Tibial artery (tissue), 4 donors: ENCODE results near the gene OR52E4.
A peak's percentile ranks its signal among the peaks of the same experiment; 100 is the strongest.

Experiments used
- DNase-seq, 2 donors: peaks; one replicate each; pipeline ENCODE4 v3.0.0-alpha.2; 2019
- H3K27ac ChIP-seq, 2 donors: fragments of 200-600 bp; sonication (generic) in 1 of 2; 1 replicate in 1 of 2; 2 replicates in 1 of 2; pipeline ENCODE4 v1.5.1; 2018 to 2019; ENCODE audit warnings: mild to moderate bottlenecking in 1 of 2
- H3K27me3 ChIP-seq, 2 donors: fragments of 200-600 bp; sonication (generic) in 1 of 2; one replicate each; pipeline versions ENCODE4 v1.5.1 to v1.6.0; 2016 to 2019
- H3K36me3 ChIP-seq, 3 donors: fragments of 200-600 bp; sonication (generic) in 2 of 3; one replicate each; pipeline ENCODE4 v1.5.1; 2016 to 2019; ENCODE audit warnings: mild to moderate bottlenecking in 2 of 3
- H3K4me1 ChIP-seq, 4 donors: fragments of 200-600 bp; sonication (generic) in 2 of 4; 1 replicate in 3 of 4; 2 replicates in 1 of 4; pipeline ENCODE4 v1.5.1; 2016 to 2019
- H3K4me3 ChIP-seq, 2 donors: fragments of 200-600 bp; sonication (generic) in 1 of 2; 1 replicate in 1 of 2; 2 replicates in 1 of 2; pipeline ENCODE4 v1.5.1; 2018 to 2019; ENCODE audit warnings: mild to moderate bottlenecking in 2 of 2
- H3K9me3 ChIP-seq, 3 donors: fragments of 200-600 bp; sonication (generic) in 1 of 3; one replicate each; pipeline ENCODE4 v1.5.1; 2016 to 2019
- CTCF ChIP-seq, 2 experiments: fragments of 200-600 bp in 1 of 2; fragments of 450-650 bp in 1 of 2; IDR thresholded peaks; one replicate each; pipeline ENCODE4 v1.5.1; 2017 to 2019; ENCODE audit warnings: antibody characterized with exemption in 2 of 2, mild to moderate bottlenecking in 1 of 2, moderate library complexity in 1 of 2
- intact Hi-C: fragments of 100-400 bp; cut with DNase I; formaldehyde crosslinking; loops from one replicate; pipeline ENCODE4 v1.15.0; 2023; ENCODE audit warnings: low total_unique reads

The OR52E4 gene

GRCh38 chr11:5881756-5882155, 1.3 kb downstream of the OR52E4 start:
- H3K9me3 ChIP-seq, result no peaks in the 10 kb centered on the region
- no peak for TF ChIP-seq CTCF (IDR thresholded peaks at IDR 0.05)
- no peaks in the 10 kb centered on the region for H3K4me1 ChIP-seq
- H3K27ac ChIP-seq, result no peak overlapping the region
- no peaks in the 10 kb centered on the region for H3K27me3 ChIP-seq
- H3K36me3 ChIP-seq, result no peaks in the 10 kb centered on the region
- no peak overlapping the region for H3K4me3 ChIP-seq
- intact Hi-C loops, result no loop called here
- no peak for DNase-seq

- Histone ChIP-seq H3K36me3 (no peaks in the 10 kb centered on the region), H3K27ac (no peak overlapping the region), H3K27me3 (no peaks in the 10 kb centered on the region), H3K4me1 (no peaks in the 10 kb centered on the region), H3K9me3 (no peaks in the 10 kb centered on the region), H3K4me3 (no peak overlapping the region)
- intact Hi-C loops, result no loop called here
- no peak for TF ChIP-seq CTCF (IDR thresholded peaks at IDR 0.05)
- no peak for DNase-seq
Measured at GRCh38 chr11:5887172-5887571, 6.7 kb downstream of the OR52E4 start.

- Histone ChIP-seq H3K9me3 (no peaks in the 10 kb centered on the region), H3K36me3 (no peaks in the 10 kb centered on the region), H3K4me3 (no peak overlapping the region), H3K27me3 (no peaks in the 10 kb centered on the region), H3K4me1 (no peaks in the 10 kb centered on the region), H3K27ac (no peak overlapping the region)
- TF ChIP-seq CTCF (IDR thresholded peaks at IDR 0.05), result no peak
- intact Hi-C loops, result no loop called here
- DNase-seq, result no peak
Measured at GRCh38 chr11:5887661-5888060, 7.2 kb downstream of the OR52E4 start.

GRCh38 chr11:5891216-5891800, 10.9 kb downstream of the OR52E4 start:
- Histone ChIP-seq H3K9me3 (no peaks in the 10 kb centered on the region), H3K4me3 (no peak overlapping the region), H3K27me3 (no peaks in the 10 kb centered on the region), H3K36me3 (no peaks in the 10 kb centered on the region), H3K4me1 (no peaks in the 10 kb centered on the region), H3K27ac (no peak overlapping the region)
- TF ChIP-seq CTCF (IDR thresholded peaks at IDR 0.05), result peak in 1 of 2 experiments; percentile 35
- DNase-seq, result no peak
- intact Hi-C loops, result no loop called here

GRCh38 chr11:5892908-5893307, 12.5 kb downstream of the OR52E4 start, which contains the start of gene OR52E5:
Gene OR52E5, plus strand, starts transcription at chr11:5893208. Its CDS starts 7,569 bp downstream, at chr11:5900777.
- no peak for TF ChIP-seq CTCF (IDR thresholded peaks at IDR 0.05)
- H3K27me3 ChIP-seq, result no peaks in the 10 kb centered on the region
- no peaks in the 10 kb centered on the region for H3K4me1 ChIP-seq
- no peak for DNase-seq
- no peaks in the 10 kb centered on the region for H3K36me3 ChIP-seq
- no peaks in the 10 kb centered on the region for H3K9me3 ChIP-seq
- no peak within 1 kb of the TSS for H3K4me3 ChIP-seq
- no peak within 1 kb of the TSS for H3K27ac ChIP-seq
- intact Hi-C loops, result no loop called here

- Histone ChIP-seq H3K36me3 (no peaks in the 10 kb centered on the region), H3K27me3 (no peaks in the 10 kb centered on the region), H3K4me3 (no peak overlapping the region), H3K9me3 (no peaks in the 10 kb centered on the region), H3K4me1 (no peaks in the 10 kb centered on the region), H3K27ac (no peak overlapping the region)
- DNase-seq, result no peak
- intact Hi-C loops, result no loop called here
- TF ChIP-seq CTCF (IDR thresholded peaks at IDR 0.05), result no peak
Measured at GRCh38 chr11:5899534-5899933, 19.1 kb downstream of the OR52E4 start.
